SK-N-SH treated with all-trans-retinoic acid at 6 μM for 48 hours (cell line): ENCODE results near the gene CYBC1.

Experiments
- ATAC-seq: fragments of 200-7000 bp; cut with Tn5 transposase; 3 replicates; pipeline ENCODE4 v1.9.1; 2020; ENCODE audit warnings: mild to moderate bottlenecking, moderate library complexity
- ARNTL ChIP-seq: fragments of 450-650 bp; formaldehyde crosslinking; IDR thresholded peaks from 2 replicates; pipeline ENCODE4 v1.5.0; 2020; ENCODE audit warnings: low read depth, mild to moderate bottlenecking, moderate library complexity, borderline replicate concordance
- CSDC2 ChIP-seq: fragments of 250-450 bp; sonication (Bioruptor Pico); IDR thresholded peaks from 2 replicates; pipeline ENCODE4 v1.5.0; 2020; ENCODE audit warnings: mild to moderate bottlenecking, moderate library complexity
- ESRRG ChIP-seq: fragments of 250-450 bp; sonication (Bioruptor Pico); IDR thresholded peaks from 2 replicates; pipeline ENCODE4 v1.6.1; 2021; ENCODE audit warnings: mild to moderate bottlenecking
- GLIS3 ChIP-seq: fragments of 250-450 bp; sonication (Bioruptor Pico); IDR thresholded peaks from 2 replicates; pipeline ENCODE4 v1.5.0; 2020; ENCODE audit warnings: mild to moderate bottlenecking, moderate library complexity
- ISL1 ChIP-seq: fragments of 250-450 bp; sonication (Bioruptor Pico); IDR thresholded peaks from 2 replicates; pipeline ENCODE4 v2.1.2; 2022; ENCODE audit warnings: mild to moderate bottlenecking, moderate library complexity
- OSR1 ChIP-seq: fragments of 250-450 bp; sonication (Bioruptor Pico); IDR thresholded peaks from 2 replicates; pipeline ENCODE4 v1.8.0; 2022; ENCODE audit warnings: moderate library complexity, mild to moderate bottlenecking, inconsistent platforms
- RARB ChIP-seq: fragments of 250-450 bp; sonication (Bioruptor Pico); IDR thresholded peaks from 2 replicates; pipeline ENCODE4 v1.8.0; 2021; ENCODE audit warnings: mild to moderate bottlenecking, moderate library complexity
- SNAI2 ChIP-seq: fragments of 250-450 bp; sonication (Bioruptor Pico); IDR thresholded peaks from 2 replicates; pipeline ENCODE4 v1.5.0; 2020; ENCODE audit warnings: mild to moderate bottlenecking, moderate library complexity
- TOX ChIP-seq: fragments of 250-450 bp; sonication (Bioruptor Pico); IDR thresholded peaks from 2 replicates; pipeline ENCODE4 v1.8.0; 2021; ENCODE audit warnings: mild to moderate bottlenecking, moderate library complexity, borderline replicate concordance
- ZC3H10 ChIP-seq: fragments of 250-450 bp; sonication (Bioruptor Pico); IDR thresholded peaks from 2 replicates; pipeline ENCODE4 v1.5.1; 2021; ENCODE audit warnings: mild to moderate bottlenecking, moderate library complexity
- ZFP3 ChIP-seq: fragments of 250-450 bp; sonication (Bioruptor Pico); IDR thresholded peaks from 2 replicates; pipeline ENCODE4 v1.5.0; 2020; ENCODE audit warnings: mild to moderate bottlenecking, moderate library complexity
- ZNF565 ChIP-seq: fragments of 450-650 bp; formaldehyde crosslinking; conservative IDR thresholded peaks from 2 replicates; pipeline ENCODE4 v1.5.0; 2020; ENCODE audit warnings: low read depth, mild to moderate bottlenecking, moderate library complexity
- ZNF70 ChIP-seq: fragments of 450-650 bp; formaldehyde crosslinking; IDR thresholded peaks from 2 replicates; pipeline ENCODE4 v1.5.0; 2020; ENCODE audit warnings: mild to moderate bottlenecking, moderate library complexity
- TF ChIP-seq, protein P1 (sequence below): fragments of 250-450 bp; sonication (Bioruptor Pico); IDR thresholded peaks from 2 replicates; pipeline ENCODE4 v1.8.0; 2021; ENCODE audit warnings: low read depth, mild to moderate bottlenecking, moderate library complexity, borderline replicate concordance
- TF ChIP-seq, protein P2 (sequence below): fragments of 250-450 bp; sonication (Bioruptor Pico); IDR thresholded peaks from 2 replicates; pipeline ENCODE4 v1.5.1; 2020; ENCODE audit warnings: low read depth, mild to moderate bottlenecking, moderate library complexity
- TF ChIP-seq, protein P3 (sequence below): fragments of 250-450 bp; sonication (Bioruptor Pico); IDR thresholded peaks from 2 replicates; pipeline ENCODE4 v1.5.0; 2020; ENCODE audit warnings: mild to moderate bottlenecking, moderate library complexity

CYBC1 gene

DNA sequence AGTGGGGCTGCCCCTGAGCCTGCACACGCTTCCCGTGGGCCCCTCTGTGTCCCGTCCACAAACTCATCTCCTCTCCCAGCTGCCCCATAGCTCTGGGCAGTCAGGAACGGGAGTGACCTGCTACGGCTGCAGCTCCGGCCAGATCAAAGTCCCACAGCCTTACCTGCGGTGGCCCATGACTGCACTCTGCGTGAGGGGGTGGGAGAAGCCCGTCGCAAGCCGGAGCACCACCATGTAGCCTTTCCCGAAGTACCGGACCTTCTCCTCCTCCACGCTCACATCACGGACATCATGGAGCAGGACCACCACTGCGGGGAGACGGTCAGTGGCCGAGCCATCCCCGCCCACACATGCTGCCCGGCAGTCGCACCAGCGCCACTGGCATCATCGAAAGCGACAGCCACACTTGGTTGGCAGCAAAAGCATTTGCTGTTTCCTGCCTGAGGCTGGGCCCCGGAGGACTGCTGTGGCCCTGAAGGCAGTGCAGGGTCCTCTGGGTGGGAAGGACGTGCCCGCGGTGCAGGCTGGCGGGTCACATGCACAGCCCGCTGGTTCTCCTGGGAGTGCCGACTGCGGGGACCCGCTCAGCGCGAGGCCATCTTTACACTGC lies 6.2 kb downstream of the CYBC1 start (continued):
- TF ChIP-seq, protein P1, sequence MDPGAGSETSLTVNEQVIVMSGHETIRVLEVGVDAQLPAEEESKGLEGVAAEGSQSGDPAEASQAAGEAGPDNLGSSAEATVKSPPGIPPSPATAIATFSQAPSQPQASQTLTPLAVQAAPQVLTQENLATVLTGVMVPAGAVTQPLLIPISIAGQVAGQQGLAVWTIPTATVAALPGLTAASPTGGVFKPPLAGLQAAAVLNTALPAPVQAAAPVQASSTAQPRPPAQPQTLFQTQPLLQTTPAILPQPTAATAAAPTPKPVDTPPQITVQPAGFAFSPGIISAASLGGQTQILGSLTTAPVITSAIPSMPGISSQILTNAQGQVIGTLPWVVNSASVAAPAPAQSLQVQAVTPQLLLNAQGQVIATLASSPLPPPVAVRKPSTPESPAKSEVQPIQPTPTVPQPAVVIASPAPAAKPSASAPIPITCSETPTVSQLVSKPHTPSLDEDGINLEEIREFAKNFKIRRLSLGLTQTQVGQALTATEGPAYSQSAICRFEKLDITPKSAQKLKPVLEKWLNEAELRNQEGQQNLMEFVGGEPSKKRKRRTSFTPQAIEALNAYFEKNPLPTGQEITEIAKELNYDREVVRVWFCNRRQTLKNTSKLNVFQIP (CRISPR knock-in tag) = no peak

DNA sequence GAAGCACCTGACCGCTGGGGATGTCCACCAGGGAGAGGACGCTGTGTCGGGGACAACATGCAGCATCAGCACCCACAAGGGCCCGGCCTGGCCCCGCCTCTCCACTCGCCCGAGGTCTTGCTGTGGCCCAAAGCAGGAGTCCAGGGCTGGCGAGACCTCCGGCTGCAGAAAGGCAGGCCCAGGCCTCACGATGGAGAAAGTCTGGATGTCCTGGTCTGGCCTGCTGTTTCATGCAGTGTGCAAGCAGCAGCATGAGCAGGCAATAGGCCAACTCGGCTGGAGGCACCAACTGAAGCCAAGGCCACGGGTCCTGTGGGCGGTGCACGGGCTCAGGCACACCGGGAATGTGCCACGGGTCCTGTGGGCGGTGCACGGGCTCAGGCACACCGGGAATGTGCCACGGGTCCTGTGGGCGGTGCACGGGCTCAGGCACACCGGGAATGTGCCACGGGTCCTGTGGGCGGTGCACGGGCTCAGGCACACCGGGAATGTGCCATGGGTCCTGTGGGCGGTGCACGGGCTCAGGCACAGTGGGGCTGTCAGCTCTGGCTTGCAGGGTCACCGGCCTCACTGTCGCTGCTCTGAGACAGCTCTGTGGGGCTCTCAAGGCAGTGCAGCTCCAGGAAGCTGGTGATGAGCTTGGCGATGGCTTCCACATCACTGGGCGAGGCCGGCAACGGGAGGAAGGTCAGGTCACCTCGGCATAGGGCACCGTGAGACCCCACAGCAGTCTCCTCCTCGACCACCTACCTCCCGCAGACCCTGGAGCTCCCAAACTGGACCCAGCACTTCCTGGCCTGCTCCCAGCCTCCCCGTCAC lies 6.9 kb downstream of the CYBC1 start:
- TF ChIP-seq ZNF565 (CRISPR knock-in tag) (no peak), ARNTL (CRISPR knock-in tag) (no peak), CSDC2 (CRISPR knock-in tag) (no peak), GLIS3 (CRISPR knock-in tag) (no peak)
- TF ChIP-seq, protein P2, sequence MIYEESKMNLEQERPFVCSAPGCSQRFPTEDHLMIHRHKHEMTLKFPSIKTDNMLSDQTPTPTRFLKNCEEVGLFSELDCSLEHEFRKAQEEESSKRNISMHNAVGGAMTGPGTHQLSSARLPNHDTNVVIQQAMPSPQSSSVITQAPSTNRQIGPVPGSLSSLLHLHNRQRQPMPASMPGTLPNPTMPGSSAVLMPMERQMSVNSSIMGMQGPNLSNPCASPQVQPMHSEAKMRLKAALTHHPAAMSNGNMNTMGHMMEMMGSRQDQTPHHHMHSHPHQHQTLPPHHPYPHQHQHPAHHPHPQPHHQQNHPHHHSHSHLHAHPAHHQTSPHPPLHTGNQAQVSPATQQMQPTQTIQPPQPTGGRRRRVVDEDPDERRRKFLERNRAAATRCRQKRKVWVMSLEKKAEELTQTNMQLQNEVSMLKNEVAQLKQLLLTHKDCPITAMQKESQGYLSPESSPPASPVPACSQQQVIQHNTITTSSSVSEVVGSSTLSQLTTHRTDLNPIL (CRISPR knock-in tag) = no peak
- no peak for ATAC-seq

DNA sequence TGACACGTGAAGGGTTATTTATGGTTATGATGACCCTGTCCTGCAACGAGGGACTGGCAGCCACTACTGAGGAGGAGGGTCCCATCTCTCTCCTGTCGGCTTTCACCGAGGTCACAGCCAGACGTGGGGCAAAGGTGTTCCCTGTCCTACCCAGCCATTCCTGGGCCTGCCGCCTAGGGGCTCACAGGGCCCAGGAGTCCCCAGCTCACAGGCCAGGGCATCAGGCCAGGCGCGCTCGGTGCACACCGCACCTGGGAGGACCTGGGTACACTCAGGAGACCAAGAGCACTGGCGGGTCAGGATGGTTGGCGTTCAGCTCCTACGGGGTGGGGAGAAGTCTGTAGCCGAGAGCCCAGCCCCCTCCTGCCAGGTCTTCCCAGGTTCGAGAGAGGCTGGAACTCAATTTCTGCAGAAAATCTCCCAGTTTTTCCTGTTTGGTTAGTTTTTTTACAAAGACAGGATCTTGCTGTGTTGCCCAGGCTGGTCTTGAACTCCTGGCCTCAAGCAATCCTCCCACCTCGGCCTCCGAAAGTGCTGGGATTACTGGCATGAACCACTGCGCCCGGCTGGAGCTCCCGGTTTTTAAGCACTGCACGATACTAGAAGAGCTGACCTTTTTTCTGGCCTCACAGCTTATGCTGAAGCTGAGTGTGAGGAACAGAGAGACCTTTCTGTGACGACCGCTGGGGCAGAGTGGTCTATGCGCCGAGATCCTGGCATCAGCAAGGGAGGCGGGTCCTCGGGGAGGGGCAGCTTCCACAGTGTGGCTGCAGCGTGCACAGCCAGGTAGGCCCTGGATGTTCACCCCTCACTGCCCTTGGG lies 7.7 kb downstream of the CYBC1 start:
- TF ChIP-seq ZNF565 (CRISPR knock-in tag) = no peak
- no peak for TF ChIP-seq CSDC2 (CRISPR knock-in tag)
- TF ChIP-seq ZNF70 = no peak
- no peak for TF ChIP-seq SNAI2 (CRISPR knock-in tag)
- TF ChIP-seq ESRRG = no peak
- TF ChIP-seq, protein P2 (CRISPR knock-in tag) = no peak
- no peak for TF ChIP-seq ARNTL (CRISPR knock-in tag)
- TF ChIP-seq, protein P3, sequence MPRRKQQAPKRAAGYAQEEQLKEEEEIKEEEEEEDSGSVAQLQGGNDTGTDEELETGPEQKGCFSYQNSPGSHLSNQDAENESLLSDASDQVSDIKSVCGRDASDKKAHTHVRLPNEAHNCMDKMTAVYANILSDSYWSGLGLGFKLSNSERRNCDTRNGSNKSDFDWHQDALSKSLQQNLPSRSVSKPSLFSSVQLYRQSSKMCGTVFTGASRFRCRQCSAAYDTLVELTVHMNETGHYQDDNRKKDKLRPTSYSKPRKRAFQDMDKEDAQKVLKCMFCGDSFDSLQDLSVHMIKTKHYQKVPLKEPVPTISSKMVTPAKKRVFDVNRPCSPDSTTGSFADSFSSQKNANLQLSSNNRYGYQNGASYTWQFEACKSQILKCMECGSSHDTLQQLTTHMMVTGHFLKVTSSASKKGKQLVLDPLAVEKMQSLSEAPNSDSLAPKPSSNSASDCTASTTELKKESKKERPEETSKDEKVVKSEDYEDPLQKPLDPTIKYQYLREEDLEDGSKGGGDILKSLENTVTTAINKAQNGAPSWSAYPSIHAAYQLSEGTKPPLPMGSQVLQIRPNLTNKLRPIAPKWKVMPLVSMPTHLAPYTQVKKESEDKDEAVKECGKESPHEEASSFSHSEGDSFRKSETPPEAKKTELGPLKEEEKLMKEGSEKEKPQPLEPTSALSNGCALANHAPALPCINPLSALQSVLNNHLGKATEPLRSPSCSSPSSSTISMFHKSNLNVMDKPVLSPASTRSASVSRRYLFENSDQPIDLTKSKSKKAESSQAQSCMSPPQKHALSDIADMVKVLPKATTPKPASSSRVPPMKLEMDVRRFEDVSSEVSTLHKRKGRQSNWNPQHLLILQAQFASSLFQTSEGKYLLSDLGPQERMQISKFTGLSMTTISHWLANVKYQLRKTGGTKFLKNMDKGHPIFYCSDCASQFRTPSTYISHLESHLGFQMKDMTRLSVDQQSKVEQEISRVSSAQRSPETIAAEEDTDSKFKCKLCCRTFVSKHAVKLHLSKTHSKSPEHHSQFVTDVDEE = no peak
- no peak for TF ChIP-seq OSR1
- ATAC-seq = no peak

DNA sequence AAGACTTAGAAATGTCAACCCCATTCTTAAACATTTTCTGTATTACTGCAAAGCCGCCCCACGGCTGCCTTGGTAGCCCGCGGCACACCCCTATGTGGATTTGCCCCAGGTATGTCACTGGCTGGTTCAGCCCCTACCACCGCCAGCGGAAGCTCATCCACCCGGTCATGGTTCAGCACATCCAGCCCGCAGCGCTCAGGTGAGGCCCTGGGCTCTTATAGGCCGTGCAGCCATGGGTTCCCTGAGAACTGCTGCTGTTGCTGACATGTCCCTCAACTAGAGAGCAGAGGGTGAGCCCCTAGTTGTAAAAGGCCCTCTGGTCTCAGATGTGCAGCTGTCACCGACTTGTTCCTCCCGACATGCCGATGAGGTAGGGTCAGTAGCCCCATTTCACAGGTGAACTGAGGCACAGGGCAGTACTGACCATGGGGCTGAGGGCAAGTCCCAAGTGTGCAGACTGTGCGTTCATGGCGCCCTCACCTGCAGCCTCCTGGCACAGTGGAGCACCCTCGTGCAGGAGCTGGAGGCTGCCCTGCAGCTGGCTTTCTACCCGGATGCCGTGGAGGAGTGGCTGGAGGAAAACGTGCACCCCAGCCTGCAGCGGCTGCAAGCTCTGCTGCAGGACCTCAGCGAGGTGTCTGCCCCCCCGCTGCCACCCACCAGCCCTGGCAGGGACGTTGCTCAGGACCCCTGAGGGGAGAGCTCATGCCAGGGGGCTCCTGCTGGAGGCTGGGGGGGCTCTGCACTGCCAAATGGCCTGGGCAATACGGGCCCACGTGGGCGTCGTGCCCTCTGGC lies 8.7 kb downstream of the CYBC1 start:
- no peak for TF ChIP-seq SNAI2 (CRISPR knock-in tag)
- no peak for TF ChIP-seq ZFP3 (CRISPR knock-in tag)
- no peak for ATAC-seq

DNA sequence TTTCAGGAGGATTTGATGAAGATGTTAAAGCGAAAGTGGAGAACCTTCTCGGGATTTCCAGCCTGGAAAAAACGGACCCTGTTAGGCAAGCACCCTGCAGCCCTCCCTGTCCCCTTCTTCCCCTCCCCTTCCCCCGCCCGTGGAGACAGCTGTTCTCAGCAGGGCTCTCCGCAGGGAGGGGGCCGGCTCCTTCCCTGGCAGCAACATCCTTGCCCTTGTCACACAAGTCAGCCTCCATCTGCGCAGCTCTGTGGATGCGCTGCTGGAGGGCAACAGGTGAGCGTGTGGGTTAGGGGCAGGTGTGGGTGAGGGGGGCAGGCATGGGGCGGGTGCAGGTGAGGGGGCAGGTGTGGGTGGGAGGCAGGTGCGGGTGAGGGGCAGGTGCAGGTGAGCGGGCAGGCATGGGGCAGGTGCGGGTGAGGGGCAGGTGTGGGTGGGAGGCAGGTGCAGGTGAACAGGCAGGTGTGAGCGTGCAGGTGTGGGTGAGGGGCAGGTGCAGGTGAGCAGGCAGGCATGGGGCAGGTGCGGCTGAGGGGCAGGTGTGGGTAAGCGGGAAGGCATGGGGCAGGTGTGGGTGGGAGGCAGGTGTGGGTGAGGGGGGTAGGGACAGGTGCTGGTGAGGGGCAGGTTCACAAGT lies 9.4 kb downstream of the CYBC1 start:
- TF ChIP-seq RARB = no peak
- no peak for TF ChIP-seq ISL1
- no peak for TF ChIP-seq TOX (CRISPR knock-in tag)
- TF ChIP-seq ESRRG = no peak
- TF ChIP-seq ZC3H10 = no peak
- no peak for ATAC-seq
